ENCODE data around the gene SLC4A7. TPM values are rescaled to one million over a fixed set of nuclear protein-coding genes. Genes with fewer than 3 reads are reported as not detected.

The SLC4A7 gene
- total RNA-seq, 1 experiment from 2014 or later, result 90.8 TPM

- TF ChIP-seq, protein P1, sequence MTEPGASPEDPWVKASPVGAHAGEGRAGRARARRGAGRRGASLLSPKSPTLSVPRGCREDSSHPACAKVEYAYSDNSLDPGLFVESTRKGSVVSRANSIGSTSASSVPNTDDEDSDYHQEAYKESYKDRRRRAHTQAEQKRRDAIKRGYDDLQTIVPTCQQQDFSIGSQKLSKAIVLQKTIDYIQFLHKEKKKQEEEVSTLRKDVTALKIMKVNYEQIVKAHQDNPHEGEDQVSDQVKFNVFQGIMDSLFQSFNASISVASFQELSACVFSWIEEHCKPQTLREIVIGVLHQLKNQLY (CRISPR knock-in tag; IDR thresholded peaks at IDR 0.05), result no peak
- no peak for TF ChIP-seq IRF2 (CRISPR knock-in tag; IDR thresholded peaks at IDR 0.05; ENCODE audit: borderline replicate concordance, low read depth)
- TF ChIP-seq, protein P2, sequence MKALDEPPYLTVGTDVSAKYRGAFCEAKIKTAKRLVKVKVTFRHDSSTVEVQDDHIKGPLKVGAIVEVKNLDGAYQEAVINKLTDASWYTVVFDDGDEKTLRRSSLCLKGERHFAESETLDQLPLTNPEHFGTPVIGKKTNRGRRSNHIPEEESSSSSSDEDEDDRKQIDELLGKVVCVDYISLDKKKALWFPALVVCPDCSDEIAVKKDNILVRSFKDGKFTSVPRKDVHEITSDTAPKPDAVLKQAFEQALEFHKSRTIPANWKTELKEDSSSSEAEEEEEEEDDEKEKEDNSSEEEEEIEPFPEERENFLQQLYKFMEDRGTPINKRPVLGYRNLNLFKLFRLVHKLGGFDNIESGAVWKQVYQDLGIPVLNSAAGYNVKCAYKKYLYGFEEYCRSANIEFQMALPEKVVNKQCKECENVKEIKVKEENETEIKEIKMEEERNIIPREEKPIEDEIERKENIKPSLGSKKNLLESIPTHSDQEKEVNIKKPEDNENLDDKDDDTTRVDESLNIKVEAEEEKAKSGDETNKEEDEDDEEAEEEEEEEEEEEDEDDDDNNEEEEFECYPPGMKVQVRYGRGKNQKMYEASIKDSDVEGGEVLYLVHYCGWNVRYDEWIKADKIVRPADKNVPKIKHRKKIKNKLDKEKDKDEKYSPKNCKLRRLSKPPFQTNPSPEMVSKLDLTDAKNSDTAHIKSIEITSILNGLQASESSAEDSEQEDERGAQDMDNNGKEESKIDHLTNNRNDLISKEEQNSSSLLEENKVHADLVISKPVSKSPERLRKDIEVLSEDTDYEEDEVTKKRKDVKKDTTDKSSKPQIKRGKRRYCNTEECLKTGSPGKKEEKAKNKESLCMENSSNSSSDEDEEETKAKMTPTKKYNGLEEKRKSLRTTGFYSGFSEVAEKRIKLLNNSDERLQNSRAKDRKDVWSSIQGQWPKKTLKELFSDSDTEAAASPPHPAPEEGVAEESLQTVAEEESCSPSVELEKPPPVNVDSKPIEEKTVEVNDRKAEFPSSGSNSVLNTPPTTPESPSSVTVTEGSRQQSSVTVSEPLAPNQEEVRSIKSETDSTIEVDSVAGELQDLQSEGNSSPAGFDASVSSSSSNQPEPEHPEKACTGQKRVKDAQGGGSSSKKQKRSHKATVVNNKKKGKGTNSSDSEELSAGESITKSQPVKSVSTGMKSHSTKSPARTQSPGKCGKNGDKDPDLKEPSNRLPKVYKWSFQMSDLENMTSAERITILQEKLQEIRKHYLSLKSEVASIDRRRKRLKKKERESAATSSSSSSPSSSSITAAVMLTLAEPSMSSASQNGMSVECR (CRISPR knock-in tag; IDR thresholded peaks at IDR 0.05; ENCODE audit: borderline replicate concordance), result no peak
- TF ChIP-seq, protein P3, sequence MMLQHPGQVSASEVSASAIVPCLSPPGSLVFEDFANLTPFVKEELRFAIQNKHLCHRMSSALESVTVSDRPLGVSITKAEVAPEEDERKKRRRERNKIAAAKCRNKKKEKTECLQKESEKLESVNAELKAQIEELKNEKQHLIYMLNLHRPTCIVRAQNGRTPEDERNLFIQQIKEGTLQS (CRISPR knock-in tag; conservative IDR thresholded peaks at IDR 0.05), result no peak
These were observed 140.0 kb downstream of the SLC4A7 start (continued) for GRCh38 chr3:27344192-27344591.

DNA sequence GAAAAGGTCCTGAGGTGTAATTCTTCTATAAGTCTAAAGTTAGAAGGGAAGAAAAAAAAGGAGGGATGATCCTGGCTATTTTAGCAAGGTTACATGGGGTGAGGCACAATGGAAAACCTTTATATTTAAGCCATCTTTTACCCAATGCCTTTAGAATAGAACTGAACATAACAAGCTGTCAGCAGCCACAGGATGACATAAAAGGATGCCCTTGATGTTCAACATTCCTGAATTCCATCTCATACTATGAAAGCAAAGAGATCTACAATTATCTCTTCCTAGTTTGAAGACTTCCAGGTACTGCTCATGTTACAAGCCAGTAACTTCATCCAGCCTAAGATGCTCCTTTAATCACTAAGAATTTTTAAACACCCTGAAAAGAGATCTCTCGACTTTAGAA lies 141.9 kb downstream of the SLC4A7 start:
- CTCF ChIA-PET, result no interaction called here
- H3K36me3 Mint-ChIP-seq, result no peaks in the 10 kb centered on the region
- no peak overlapping the region for H3K4me3 Mint-ChIP-seq
- no peak for DNase-seq (ENCODE audit: low spot score)
- TF ChIP-seq, protein P4, sequence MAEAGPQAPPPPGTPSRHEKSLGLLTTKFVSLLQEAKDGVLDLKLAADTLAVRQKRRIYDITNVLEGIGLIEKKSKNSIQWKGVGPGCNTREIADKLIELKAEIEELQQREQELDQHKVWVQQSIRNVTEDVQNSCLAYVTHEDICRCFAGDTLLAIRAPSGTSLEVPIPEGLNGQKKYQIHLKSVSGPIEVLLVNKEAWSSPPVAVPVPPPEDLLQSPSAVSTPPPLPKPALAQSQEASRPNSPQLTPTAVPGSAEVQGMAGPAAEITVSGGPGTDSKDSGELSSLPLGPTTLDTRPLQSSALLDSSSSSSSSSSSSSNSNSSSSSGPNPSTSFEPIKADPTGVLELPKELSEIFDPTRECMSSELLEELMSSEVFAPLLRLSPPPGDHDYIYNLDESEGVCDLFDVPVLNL (CRISPR knock-in tag; IDR thresholded peaks at IDR 0.05; ENCODE audit: borderline replicate concordance, low read depth), result no peak
- TF ChIP-seq GRHL2 (CRISPR knock-in tag; IDR thresholded peaks at IDR 0.05; ENCODE audit: insufficient replicate concordance, severe bottlenecking) (no peak), FOXK1 (CRISPR knock-in tag; IDR thresholded peaks at IDR 0.05) (no peak), ESRRA (CRISPR knock-in tag; IDR thresholded peaks at IDR 0.05; ENCODE audit: borderline replicate concordance) (no peak), RELA (CRISPR knock-in tag; IDR thresholded peaks at IDR 0.05; ENCODE audit: borderline replicate concordance) (no peak), TEAD1 (CRISPR knock-in tag; IDR thresholded peaks at IDR 0.05) (no peak), TCF7 (CRISPR knock-in tag; IDR thresholded peaks at IDR 0.05; ENCODE audit: low read depth) (no peak), FOXJ3 (CRISPR knock-in tag; IDR thresholded peaks at IDR 0.05; ENCODE audit: borderline replicate concordance) (no peak), TEAD4 (CRISPR knock-in tag; IDR thresholded peaks at IDR 0.05) (no peak), ZNF423 (CRISPR knock-in tag; IDR thresholded peaks at IDR 0.05) (no peak), ZNF138 (CRISPR knock-in tag; conservative IDR thresholded peaks at IDR 0.05) (no peak), NR3C1 (CRISPR knock-in tag; conservative IDR thresholded peaks at IDR 0.05; ENCODE audit: low read depth) (no peak), ATF1 (CRISPR knock-in tag; IDR thresholded peaks at IDR 0.05) (no peak)
- TF ChIP-seq, protein P5, sequence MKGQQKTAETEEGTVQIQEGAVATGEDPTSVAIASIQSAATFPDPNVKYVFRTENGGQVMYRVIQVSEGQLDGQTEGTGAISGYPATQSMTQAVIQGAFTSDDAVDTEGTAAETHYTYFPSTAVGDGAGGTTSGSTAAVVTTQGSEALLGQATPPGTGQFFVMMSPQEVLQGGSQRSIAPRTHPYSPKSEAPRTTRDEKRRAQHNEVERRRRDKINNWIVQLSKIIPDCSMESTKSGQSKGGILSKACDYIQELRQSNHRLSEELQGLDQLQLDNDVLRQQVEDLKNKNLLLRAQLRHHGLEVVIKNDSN (CRISPR knock-in tag; IDR thresholded peaks at IDR 0.05), result no peak
- no peak overlapping the region for H3K27ac Mint-ChIP-seq
- H3K27me3 Mint-ChIP-seq (ENCODE audit: low read depth), result no peaks in the 10 kb centered on the region
- ATAC-seq, result no peak
- H3K9me3 Mint-ChIP-seq, result peaks cover 6% of the 10 kb centered on the region; the same call in 1 of the 2 replicates
- POLR2A ChIA-PET, result no interaction called here
- no peaks in the 10 kb centered on the region for H3K4me1 Mint-ChIP-seq

Measured in WTC11 (cell line).